Motor neuron (in vitro differentiated cells): ENCODE measurements around the gene RASL11A. TPM values are rescaled to one million over a fixed set of nuclear protein-coding genes. Genes with fewer than 3 reads are reported as not detected.
A peak's percentile ranks its signal among the peaks of the same experiment; 100 is the strongest.
"Not testable (repeated sequence)": the region's sequence is repeated elsewhere in the genome, so short reads cannot be mapped to it uniquely, and the experiment has no call there.

Experiments used
- ATAC-seq, 8 experiments: fragments of 200-7000 bp; cut with Tn5 transposase; replicated peaks in 6 of 8; 2 replicates each; pipeline ENCODE4 v1.8.0; 2021; ENCODE audit warnings: mild to moderate bottlenecking in 8 of 8, moderate library complexity in 8 of 8
- H3K27ac ChIP-seq, 2 donors: fragments of 250-450 bp; sonication (Bioruptor Pico); 2 replicates each; pipeline ENCODE4 v1.9.0; 2021; ENCODE audit warnings: antibody characterized with exemption in 2 of 2, mild to moderate bottlenecking in 2 of 2, moderate library complexity in 1 of 2
- H3K4me1 ChIP-seq, 2 donors: fragments of 250-450 bp; sonication (Bioruptor Pico); replicated peaks in 1 of 2; 2 replicates each; pipeline ENCODE4 v1.6.1; 2021; ENCODE audit warnings: antibody characterized with exemption in 2 of 2, mild to moderate bottlenecking in 2 of 2, moderate library complexity in 1 of 2
- H3K4me3 ChIP-seq, 5 donors: fragments of 250-450 bp; sonication (Bioruptor Pico); 2 replicates each; pipeline ENCODE4 v1.9.0; 2021; ENCODE audit warnings: antibody characterized with exemption in 5 of 5, mild to moderate bottlenecking in 5 of 5, moderate library complexity in 4 of 5
- WGBS, 10 experiments: fragments of 450-650 bp; shearing (Covaris generic); methylation state at CpG; one replicate each; pipeline ENCODE4 v1.0.0; 2022; 5-methylcytosine and 5-hydroxymethylcytosine counted together
- in situ Hi-C, 9 experiments: fragments of 400-800 bp; cut with MboI; loops; one replicate each; pipeline ENCODE4 v1.15.0; 2021; ENCODE audit warnings: low sequenced_read_pairs in 9 of 9, low pct_unique_long_range_greater_than_20kb in 2 of 9; ENCODE audit not compliant: unreplicated experiment in 9 of 9
- total RNA-seq, 8 experiments: library from RNA; unstranded; fragments of 300-600 nt; gene quantifications; 2 replicates each; pipeline versions ENCODE4 v1.2.3 to v1.2.4, GENCODE V29; 2022

RASL11A gene
- total RNA-seq, 8 experiments from 2014 or later: 1.1 to 23.0 (median 3.4) TPM

GRCh38 chr13:27274631-27275030 is 4.0 kb downstream of the RASL11A start:
- ATAC-seq: no peak
- in situ Hi-C loops: no loop called here

GRCh38 chr13:27276188-27276587 is 5.6 kb downstream of the RASL11A start:
- no peak overlapping the region for H3K27ac ChIP-seq
- in situ Hi-C loops: no loop called here
- ATAC-seq: no peak
- H3K4me1 ChIP-seq: peaks cover 0 to 4% of the 10 kb centered on the region in 2 donors
- H3K4me3 ChIP-seq: no peak overlapping the region
- WGBS, 10 experiments: 7 to 92% (median 62%) methylated on average over 3 to 5 of the region's 7 CpGs; no CpG with 5 or more reads in 1 of the 10 experiments

More at GRCh38 chr13:27274631-27275030, 4.0 kb downstream of the RASL11A start:
- Histone ChIP-seq H3K4me1 (peaks cover 0 to 4% of the 10 kb centered on the region in 2 donors), H3K4me3 (no peak overlapping the region), H3K27ac (no peak overlapping the region)
- 0 to 56% (median 27%) methylated on average over 1 of the region's 1 CpG; no CpG with 5 or more reads in 6 of the 10 experiments for WGBS, 10 experiments

GRCh38 chr13:27279506-27279905 is 8.9 kb downstream of the RASL11A start:
- ATAC-seq: peak in 1 of 8 experiments; percentile 31
- Histone ChIP-seq H3K4me3 (no peak overlapping the region), H3K4me1 (no peaks in the 10 kb centered on the region), H3K27ac (no peak overlapping the region)
- in situ Hi-C loops: no loop called here
- 40 to 100% (median 100%) methylated on average over 1 to 2 of the region's 7 CpGs; no CpG with 5 or more reads in 5 of the 10 experiments for WGBS, 10 experiments

GRCh38 chr13:27280009-27280656 is 9.5 kb downstream of the RASL11A start:
- no peak overlapping the region for H3K27ac ChIP-seq
- WGBS, 10 experiments: 35 to 85% (median 65%) methylated on average over 1 to 3 of the region's 5 CpGs; no CpG with 5 or more reads in 2 of the 10 experiments
- in situ Hi-C loops: no loop called here
- no peaks in the 10 kb centered on the region for H3K4me1 ChIP-seq
- H3K4me3 ChIP-seq: no peak overlapping the region
- no peak for ATAC-seq

GRCh38 chr13:27280841-27281240 is 10.2 kb downstream of the RASL11A start:
- 40 to 80% (median 67%) methylated on average over 1 to 3 of the region's 4 CpGs; no CpG with 5 or more reads in 7 of the 10 experiments for WGBS, 10 experiments
- H3K4me3 ChIP-seq: no peak overlapping the region
- no peak overlapping the region for H3K27ac ChIP-seq
- no peaks in the 10 kb centered on the region for H3K4me1 ChIP-seq
- in situ Hi-C loops: no loop called here
- ATAC-seq: no peak

- H3K4me1 ChIP-seq: no peaks in the 10 kb centered on the region
- H3K27ac ChIP-seq: no peak overlapping the region
- ATAC-seq: no peak
- no peak overlapping the region for H3K4me3 ChIP-seq
- 0 to 89% (median 80%) methylated on average over 1 of the region's 1 CpG; no CpG with 5 or more reads in 1 of the 10 experiments for WGBS, 10 experiments
- in situ Hi-C loops: no loop called here
Observed at GRCh38 chr13:27281420-27281819, 10.8 kb downstream of the RASL11A start.

GRCh38 chr13:27283906-27284493 is 13.4 kb downstream of the RASL11A start:
- peak in 2 of 8 experiments; percentile 32 to 81 for ATAC-seq
- no peak overlapping the region for H3K27ac ChIP-seq
- H3K4me3 ChIP-seq: no peak overlapping the region
- in situ Hi-C loops: no loop called here
- H3K4me1 ChIP-seq: no peaks in the 10 kb centered on the region
- WGBS, 10 experiments: 33 to 94% (median 76%) methylated on average over 1 to 4 of the region's 4 CpGs; no CpG with 5 or more reads in 2 of the 10 experiments

- in situ Hi-C loops: no loop called here
- Histone ChIP-seq H3K27ac (no peak overlapping the region), H3K4me1 (peaks cover 0 to 10% of the 10 kb centered on the region in 2 donors), H3K4me3 (no peak overlapping the region)
- ATAC-seq: no peak
- WGBS, 10 experiments: 42 to 100% (median 100%) methylated on average over 1 to 4 of the region's 4 CpGs; no CpG with 5 or more reads in 1 of the 10 experiments
Observed at GRCh38 chr13:27288392-27288791, 17.8 kb downstream of the RASL11A start.

- in situ Hi-C loops: no loop called here
- Histone ChIP-seq H3K27ac (no peak overlapping the region), H3K4me3 (no peak overlapping the region), H3K4me1 (peaks cover 0 to 10% of the 10 kb centered on the region in 2 donors)
- WGBS, 10 experiments: 0 to 100% (median 47%) methylated on average over 1 to 2 of the region's 2 CpGs; no CpG with 5 or more reads in 6 of the 10 experiments
- ATAC-seq: peak in 3 of 8 experiments; percentile 55 to 84 (median 76)
Observed at GRCh38 chr13:27289011-27289665, 18.5 kb downstream of the RASL11A start.

GRCh38 chr13:27290715-27291114 is 20.1 kb downstream of the RASL11A start:
- Histone ChIP-seq H3K4me3 (no peak overlapping the region), H3K27ac (no peak overlapping the region), H3K4me1 (peaks cover 0 to 10% of the 10 kb centered on the region in 2 donors)
- 63 to 100% (median 93%) methylated on average over 1 to 3 of the region's 4 CpGs; no CpG with 5 or more reads in 4 of the 10 experiments for WGBS, 10 experiments
- no peak for ATAC-seq
- in situ Hi-C loops: no loop called here

- in situ Hi-C loops, H3K27ac ChIP-seq, H3K4me3 ChIP-seq, ATAC-seq: not testable (repeated sequence)
- peaks cover 0 to 10% of the 10 kb centered on the region in 2 donors for H3K4me1 ChIP-seq
- 20 to 100% (median 92%) methylated on average over 1 to 5 of the region's 8 CpGs; no CpG with 5 or more reads in 4 of the 10 experiments for WGBS, 10 experiments
Observed at GRCh38 chr13:27291967-27292366, 21.3 kb downstream of the RASL11A start.

- no peak for ATAC-seq
- Histone ChIP-seq H3K27ac (no peak overlapping the region), H3K4me1 (peaks cover 0 to 10% of the 10 kb centered on the region in 2 donors), H3K4me3 (no peak overlapping the region)
- 28 to 100% (median 65%) methylated on average over 1 to 7 of the region's 8 CpGs; no CpG with 5 or more reads in 2 of the 10 experiments for whole genome bisulfite sequencing, 10 experiments
- in situ Hi-C loops: no loop called here
Observed at GRCh38 chr13:27293076-27293691, 22.6 kb downstream of the RASL11A start.
